Cerebellar nuclear complex (tissue), 1 donor: ENCODE measurements around the gene DNMBP.
A peak's percentile ranks its signal among the peaks of the same experiment; 100 is the strongest.

Experiments
- DNase-seq, 2 experiments: peaks; one replicate each; lab custom pipeline; 2025; lab: John Stamatoyannopoulos, UW

DNMBP gene

DNA sequence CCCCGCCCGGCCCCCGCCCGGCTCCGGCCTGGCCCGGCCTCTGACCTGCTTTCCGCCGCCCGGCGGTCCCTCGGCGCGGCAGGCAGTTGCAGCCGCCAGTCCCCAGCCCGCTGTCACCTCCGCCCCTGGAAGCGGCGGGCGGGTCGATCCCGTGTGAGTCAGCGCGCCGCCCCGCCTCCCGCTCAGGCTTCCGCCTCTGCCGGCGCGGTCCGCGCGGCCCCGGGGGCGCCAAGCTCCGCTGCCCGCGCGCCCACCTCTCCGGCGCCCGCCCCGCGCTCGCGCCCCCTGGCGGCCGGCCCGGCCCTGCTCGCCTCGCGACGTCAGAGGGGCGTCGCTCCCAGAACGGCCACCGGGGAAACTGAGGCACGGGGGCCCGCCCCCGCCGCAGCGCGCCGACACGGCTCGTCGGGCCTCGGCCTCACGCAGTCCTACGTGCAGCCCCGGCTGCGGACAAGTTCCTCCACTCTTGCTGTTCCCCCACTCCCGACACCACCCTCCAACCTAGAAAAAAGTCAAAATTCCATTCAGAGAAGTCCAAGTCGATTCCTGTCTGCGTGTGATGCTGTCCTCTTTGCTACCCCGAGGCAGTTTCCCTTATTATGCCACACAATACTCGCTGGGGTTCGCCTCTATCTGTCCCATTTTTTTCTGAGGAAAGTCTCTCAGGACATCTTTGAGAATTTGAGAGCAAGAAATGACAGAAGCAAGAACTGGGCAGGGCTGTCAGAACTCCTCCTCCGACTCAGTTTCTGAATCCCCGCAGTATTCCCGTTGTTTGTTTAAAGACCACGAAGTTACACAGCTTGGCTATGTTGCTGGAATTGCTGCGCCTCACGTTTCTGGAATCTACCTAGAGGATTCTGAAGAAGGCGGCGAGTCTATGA is at the start of gene DNMBP:
TSS of gene DNMBP (minus strand) at position 155 of the 884 bp plus-strand sequence. CDS start 37,823 bp downstream, outside the sequence.
- DNase-seq: peak in 1 of 2 experiments; percentile 6

GRCh38 chr10:100057948-100058347 is 48.2 kb upstream of the DNMBP start:
- no peak for DNase-seq

DNA sequence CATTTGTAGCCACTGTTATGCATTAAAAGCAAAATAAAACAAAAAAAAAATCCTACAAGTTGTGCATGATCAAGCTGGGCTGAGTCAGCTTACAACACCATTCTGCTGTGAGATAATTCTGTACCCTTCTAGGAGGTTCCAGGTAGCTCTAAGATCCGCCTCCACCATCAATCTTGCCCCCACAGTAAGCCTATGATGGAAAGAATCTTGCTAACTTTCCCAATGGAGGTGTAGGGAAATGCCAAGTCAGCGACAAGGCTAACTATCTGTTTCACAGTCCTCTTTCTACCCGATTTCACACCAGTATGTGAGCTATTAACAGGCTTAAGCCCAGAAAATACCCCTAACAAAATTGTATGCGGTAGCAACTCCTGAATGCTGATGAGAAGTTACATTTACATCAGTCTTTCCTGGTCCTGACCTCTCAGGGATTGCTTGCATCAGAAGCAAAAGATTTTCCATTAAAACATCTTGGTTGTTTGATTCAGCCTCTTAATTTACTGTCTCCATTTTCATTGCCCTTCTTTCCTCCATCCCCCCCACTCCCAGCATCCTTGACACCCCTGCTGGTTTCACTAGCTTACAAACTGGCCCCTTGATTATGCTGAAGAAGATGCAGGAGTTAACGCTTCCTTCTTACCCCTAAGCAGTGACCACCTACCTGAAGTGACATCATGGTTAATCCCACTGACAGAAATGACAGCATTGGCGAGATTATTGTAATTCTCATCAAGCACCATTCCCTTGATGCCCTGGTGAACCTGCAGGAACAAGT is 44.1 kb upstream of the DNMBP start:
- DNase-seq: no peak

GRCh38 chr10:100046021-100046486 is 36.3 kb upstream of the DNMBP start:
- DNase-seq: peak in 1 of 2 experiments; percentile 40

- no peak for DNase-seq
Measured at GRCh38 chr10:100045592-100045991, 35.8 kb upstream of the DNMBP start.

DNA sequence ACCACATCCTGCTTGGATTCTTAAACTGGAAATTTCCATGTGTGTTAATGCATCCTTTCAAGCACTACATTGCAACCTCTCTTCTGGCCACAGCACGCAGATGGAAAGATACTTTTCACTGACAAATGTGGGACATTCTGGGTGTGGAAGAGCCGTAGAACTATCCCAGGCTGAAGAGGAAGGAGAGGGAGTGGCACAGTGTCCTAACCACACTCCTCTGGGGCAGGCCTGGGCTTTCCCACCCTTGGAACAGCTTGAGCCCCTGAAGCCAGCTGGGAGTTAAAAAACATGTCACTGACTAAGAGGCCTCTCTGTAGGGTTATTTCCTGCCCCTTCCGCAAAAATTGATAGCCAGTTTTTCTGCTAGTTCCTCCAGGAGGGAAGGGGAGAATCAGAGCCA is 34.0 kb upstream of the DNMBP start:
- DNase-seq: no peak

- DNase-seq: no peak
Measured at GRCh38 chr10:100043344-100043743, 33.6 kb upstream of the DNMBP start.

- no peak for DNase-seq
Measured at GRCh38 chr10:100041306-100042002, 31.7 kb upstream of the DNMBP start.

DNA sequence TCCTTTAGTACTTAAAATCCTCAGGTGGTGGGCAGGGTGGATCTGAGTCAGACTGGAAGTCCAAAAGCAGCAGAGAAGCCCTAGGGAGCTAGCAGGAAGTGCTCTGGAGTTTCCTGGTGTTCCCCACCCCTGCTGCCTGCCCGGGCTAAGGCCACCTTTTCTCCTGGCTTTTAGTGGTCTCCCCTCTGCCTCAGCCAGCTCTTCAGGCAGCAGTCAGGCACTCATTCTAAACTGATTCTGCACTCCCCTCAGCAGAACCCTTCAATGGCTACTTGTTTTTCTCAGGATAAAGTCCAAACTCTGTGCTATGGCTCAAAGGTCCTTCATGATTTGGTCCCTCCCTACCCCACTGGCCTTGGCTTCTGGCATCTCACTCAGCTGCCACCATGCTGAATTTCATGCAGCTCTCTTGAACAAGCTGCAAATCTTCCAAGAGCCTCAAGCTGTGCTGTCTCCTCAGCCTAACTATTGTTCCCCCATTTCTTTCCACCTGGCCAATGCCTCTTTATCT is 28.9 kb upstream of the DNMBP start:
- DNase-seq: no peak

- DNase-seq: no peak
Measured at GRCh38 chr10:100037758-100038315, 28.1 kb upstream of the DNMBP start.

DNA sequence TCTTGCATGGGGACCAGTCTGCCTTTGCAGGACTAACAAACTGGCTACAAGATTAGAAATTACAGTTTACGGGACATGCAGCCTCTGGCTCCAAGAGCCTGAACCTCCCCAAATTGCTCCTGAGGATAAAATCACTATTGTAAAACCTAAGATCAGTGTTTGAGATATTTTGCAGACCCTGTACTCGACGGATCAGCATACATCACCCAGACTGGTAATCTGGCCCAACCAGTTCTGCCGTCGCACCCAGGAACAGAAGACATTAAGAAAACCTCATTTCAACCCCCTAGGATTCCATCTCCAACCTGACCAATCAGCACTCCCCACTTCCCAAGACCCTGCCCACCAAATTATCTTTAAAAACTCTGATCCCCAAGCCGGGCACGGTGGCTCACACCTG is 27.1 kb upstream of the DNMBP start:
- DNase-seq: no peak

DNA sequence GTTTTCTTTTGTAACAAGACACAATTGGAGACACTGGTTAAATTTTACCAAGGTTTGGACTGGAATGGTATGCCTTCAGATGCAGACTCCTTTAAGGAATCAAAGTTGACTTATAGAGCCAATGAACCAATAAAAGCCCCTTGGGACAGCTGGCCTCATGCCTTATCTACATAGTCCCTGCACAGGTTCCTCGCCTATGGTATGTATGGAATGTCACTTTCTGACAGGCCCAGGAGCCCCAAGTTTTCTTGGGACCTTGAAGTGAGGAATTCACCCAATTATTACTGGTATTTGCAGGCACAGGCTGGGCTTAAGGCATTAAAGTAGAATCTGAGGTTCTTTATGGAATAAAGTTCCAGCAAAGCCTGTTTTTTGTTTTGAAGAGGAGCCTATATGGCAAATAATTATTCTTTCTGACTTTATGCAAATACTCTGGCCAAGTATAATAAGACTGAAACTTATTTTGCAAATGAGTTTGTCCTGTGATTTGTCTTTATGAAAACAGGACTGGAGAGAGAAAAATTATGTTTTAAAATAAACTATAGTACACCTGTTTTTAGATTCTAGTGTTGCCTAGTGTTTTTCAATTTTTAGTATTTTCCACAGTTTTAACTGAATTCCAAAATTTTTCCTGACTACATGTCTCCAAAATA is 24.1 kb upstream of the DNMBP start:
- no peak for DNase-seq

- no peak for DNase-seq
Measured at GRCh38 chr10:100027416-100027815, 17.7 kb upstream of the DNMBP start.

GRCh38 chr10:100025576-100025975 is 15.8 kb upstream of the DNMBP start:
- DNase-seq: no peak

GRCh38 chr10:100024748-100025147 is 15.0 kb upstream of the DNMBP start:
- DNase-seq: no peak

DNA sequence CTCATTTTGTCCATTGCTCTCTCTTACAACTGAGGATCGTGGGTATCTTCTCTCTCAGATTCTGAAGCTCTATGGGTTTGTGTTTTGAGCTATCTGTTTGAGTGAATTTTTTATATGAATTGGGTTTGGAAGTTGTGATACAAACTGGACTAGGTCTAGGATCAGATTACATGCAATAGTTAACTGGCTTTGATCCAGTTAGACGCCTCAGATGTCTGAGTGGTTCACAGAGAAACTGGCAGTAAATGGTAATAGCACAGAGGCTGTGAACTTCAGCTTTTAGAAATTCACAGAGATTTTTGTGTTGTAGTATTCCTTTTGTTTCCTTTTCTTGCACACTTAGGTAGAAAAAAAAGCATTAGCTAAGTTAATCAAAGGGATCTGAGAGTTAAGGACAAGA is 12.7 kb upstream of the DNMBP start:
- DNase-seq: no peak

- DNase-seq: no peak
Measured at GRCh38 chr10:100021322-100021721, 11.6 kb upstream of the DNMBP start.

- DNase-seq: no peak
Measured at GRCh38 chr10:100020886-100021253, 11.1 kb upstream of the DNMBP start.

- DNase-seq: no peak
Measured at GRCh38 chr10:100020142-100020885, 10.6 kb upstream of the DNMBP start.

DNA sequence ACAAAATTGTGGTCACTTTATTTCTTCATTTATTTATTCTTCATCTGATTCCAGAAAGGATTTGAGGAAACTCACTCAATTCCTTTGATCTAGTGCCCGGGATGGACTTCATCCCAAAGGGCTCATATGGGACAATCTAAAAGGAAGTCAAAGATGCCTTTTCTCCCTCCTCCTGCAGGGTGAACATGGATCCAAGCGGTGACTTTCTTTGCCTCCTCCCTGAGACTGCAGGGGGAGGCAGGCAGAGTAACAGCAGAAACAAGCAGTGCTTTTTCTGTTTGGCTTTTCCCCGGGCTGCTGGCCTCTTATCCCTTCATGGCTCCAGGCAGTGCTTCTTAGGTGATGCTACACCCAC is 10.0 kb upstream of the DNMBP start:
- DNase-seq: no peak
